H9 (cell line): ENCODE results near the gene EIF3D. TPM values are rescaled to one million over a fixed set of nuclear protein-coding genes. Genes with fewer than 3 reads are reported as not detected.

ENCODE experiments used
- DNase-seq: peaks from one replicate; pipeline ENCODE4 v3.0.0-alpha.2; 2017
- H2AFZ ChIP-seq: one replicate; pipeline ENCODE4 v1.6.1; 2013; ENCODE audit warnings: mild to moderate bottlenecking, low read length, control low read depth, moderate library complexity
- H2AK5ac ChIP-seq: 2 replicates; pipeline ENCODE4 v1.6.1; 2013; ENCODE audit warnings: low read length, control low read depth, mixed read lengths; ENCODE audit not compliant: insufficient read length
- H2BK120ac ChIP-seq: one replicate; pipeline ENCODE4 v1.6.1; 2013; ENCODE audit warnings: low read depth, mild to moderate bottlenecking, low read length, control low read depth, inconsistent platforms; ENCODE audit not compliant: poor library complexity, severe bottlenecking
- H2BK12ac ChIP-seq: 2 replicates; pipeline ENCODE4 v1.6.1; 2013; ENCODE audit warnings: low read length, control low read depth, mixed read lengths, low read depth; ENCODE audit not compliant: insufficient read length
- H2BK15ac ChIP-seq: 2 replicates; pipeline ENCODE4 v1.6.1; 2013; ENCODE audit warnings: low read depth, low read length, control low read depth
- H2BK20ac ChIP-seq: one replicate; pipeline ENCODE4 v1.6.1; 2013; ENCODE audit warnings: low read depth, mild to moderate bottlenecking, low read length, control low read depth, inconsistent platforms; ENCODE audit not compliant: poor library complexity, severe bottlenecking
- H2BK5ac ChIP-seq: 2 replicates; pipeline ENCODE4 v1.6.1; 2013; ENCODE audit warnings: low read length, control low read depth, mixed read lengths; ENCODE audit not compliant: insufficient read length
- H3K14ac ChIP-seq: 2 replicates; pipeline ENCODE4 v1.6.1; 2013; ENCODE audit warnings: low read length, control low read depth; ENCODE audit not compliant: insufficient read depth
- H3K18ac ChIP-seq: 2 replicates; pipeline ENCODE4 v1.6.1; 2013; ENCODE audit warnings: low read depth, mild to moderate bottlenecking, mixed read lengths, low read length, control low read depth; ENCODE audit not compliant: insufficient read length
- H3K23ac ChIP-seq: 2 replicates; pipeline ENCODE4 v1.6.1; 2013; ENCODE audit warnings: low read length, control low read depth, mixed read lengths, low read depth; ENCODE audit not compliant: insufficient read length
- H3K23me2 ChIP-seq: 2 replicates; pipeline ENCODE4 v1.6.1; 2013; ENCODE audit warnings: low read depth, mild to moderate bottlenecking, mixed read lengths, low read length, control low read depth; ENCODE audit not compliant: insufficient read length, poor library complexity, severe bottlenecking
- H3K27ac ChIP-seq: 2 replicates; pipeline ENCODE4 v1.5.1; 2013; ENCODE audit warnings: low read length, control low read depth, mixed read lengths, low read depth; ENCODE audit not compliant: insufficient read length
- H3K27me3 ChIP-seq: 2 replicates; pipeline ENCODE4 v1.6.1; 2013; ENCODE audit warnings: low read length, control low read depth, inconsistent platforms; ENCODE audit not compliant: insufficient read depth
- H3K4ac ChIP-seq: 2 replicates; pipeline ENCODE4 v1.6.1; 2013; ENCODE audit warnings: low read depth, mild to moderate bottlenecking, control low read depth, inconsistent platforms, low read length, moderate library complexity
- H3K4me1 ChIP-seq: 2 replicates; pipeline ENCODE4 v1.6.1; 2013; ENCODE audit warnings: low read length, control low read depth, inconsistent platforms; ENCODE audit not compliant: insufficient read depth
- H3K4me2 ChIP-seq: 2 replicates; pipeline ENCODE4 v1.6.1; 2013; ENCODE audit warnings: low read length, control low read depth, mixed read lengths; ENCODE audit not compliant: insufficient read length, insufficient read depth
- H3K56ac ChIP-seq: 2 replicates; pipeline ENCODE4 v1.6.1; 2013; ENCODE audit warnings: low read depth, mild to moderate bottlenecking, mixed read lengths, low read length, control low read depth; ENCODE audit not compliant: insufficient read length
- H3K79me1 ChIP-seq: 2 replicates; pipeline ENCODE4 v1.6.1; 2013; ENCODE audit warnings: low read depth, mild to moderate bottlenecking, moderate library complexity, low read length, control low read depth, inconsistent platforms; ENCODE audit not compliant: insufficient read depth, poor library complexity, severe bottlenecking
- H3K79me2 ChIP-seq: 2 replicates; pipeline ENCODE4 v1.6.1; 2013; ENCODE audit warnings: low read length, control low read depth, inconsistent platforms; ENCODE audit not compliant: insufficient read depth
- H3K9ac ChIP-seq: 2 replicates; pipeline ENCODE4 v1.6.1; 2013; ENCODE audit warnings: low read length, control low read depth, mixed read lengths; ENCODE audit not compliant: insufficient read length; ENCODE audit errors: extremely low read depth
- H3K9me3 ChIP-seq: one replicate; pipeline ENCODE4 v1.6.1; 2013; ENCODE audit warnings: low read depth, low read length, inconsistent platforms; ENCODE audit not compliant: control insufficient read depth
- H3T11ph ChIP-seq: one replicate; pipeline ENCODE4 v1.6.1; 2013; ENCODE audit warnings: mild to moderate bottlenecking, low read length, control low read depth, inconsistent platforms
- H4K20me1 ChIP-seq: one replicate; pipeline ENCODE4 v1.6.1; 2013; ENCODE audit not compliant: control insufficient read depth, insufficient read length, insufficient read depth
- H4K5ac ChIP-seq: 2 replicates; pipeline ENCODE4 v1.6.1; 2013; ENCODE audit warnings: low read depth, mild to moderate bottlenecking, mixed read lengths, low read length, control low read depth; ENCODE audit not compliant: insufficient read length
- H4K8ac ChIP-seq: replicated peaks from 2 replicates; pipeline ENCODE4 v1.6.1; 2013; ENCODE audit warnings: low read length, control low read depth, mixed read lengths, low read depth; ENCODE audit not compliant: insufficient read length
- H4K91ac ChIP-seq: 2 replicates; pipeline ENCODE4 v1.6.1; 2013; ENCODE audit warnings: low read depth, mild to moderate bottlenecking, moderate library complexity, mixed read lengths, low read length, control low read depth; ENCODE audit not compliant: insufficient read length
- H3K27ac Mint-ChIP-seq, 3 experiments: 2 replicates in 2 of 3; 3 replicates in 1 of 3; pipeline ENCODE4 v1.8.0; 2020 to 2021; ENCODE audit warnings: mixed read lengths in 3 of 3, mild to moderate bottlenecking in 1 of 3, moderate library complexity in 1 of 3
- H3K27me3 Mint-ChIP-seq: 2 replicates; pipeline ENCODE4 v1.8.0; 2021; ENCODE audit warnings: low read depth, mild to moderate bottlenecking, moderate library complexity, mixed read lengths
- H3K36me3 Mint-ChIP-seq, 3 experiments: 2 replicates in 2 of 3; 3 replicates in 1 of 3; pipeline ENCODE4 v1.8.0; 2020 to 2021; ENCODE audit warnings: low read depth in 3 of 3, mixed read lengths in 3 of 3; ENCODE audit not compliant: insufficient read depth in 1 of 3
- H3K4me1 Mint-ChIP-seq, 2 experiments: 2 replicates each; pipeline ENCODE4 v1.8.0; 2020; ENCODE audit warnings: mixed read lengths in 2 of 2
- H3K4me3 Mint-ChIP-seq, 2 experiments: 2 replicates in 1 of 2; 3 replicates in 1 of 2; pipeline ENCODE4 v1.8.0; 2020 to 2021; ENCODE audit warnings: mild to moderate bottlenecking in 2 of 2, mixed read lengths in 2 of 2, moderate library complexity in 1 of 2
- H3K9me3 Mint-ChIP-seq, 2 experiments: 2 replicates in 1 of 2; 3 replicates in 1 of 2; pipeline ENCODE4 v1.8.0; 2020; ENCODE audit warnings: mild to moderate bottlenecking in 2 of 2, mixed read lengths in 2 of 2, moderate library complexity in 1 of 2
- CTCF ChIP-seq: fragments of 200-600 bp; sonication (generic); conservative IDR thresholded peaks from 3 replicates; pipeline ENCODE4 v1.8.0; 2021; ENCODE audit warnings: antibody characterized with exemption, mild to moderate bottlenecking
- WGBS: extraction: QIAGEN DNeasy Blood & Tissue Kit; methylation state at CpG from one replicate; pipeline ENCODE4 v1.1.7; 2013; ENCODE audit warnings: missing lambda C conversion rate, low lambda C conversion rate, mixed read lengths; ENCODE audit not compliant: insufficient read length; ENCODE audit errors: extremely low coverage; 5-methylcytosine and 5-hydroxymethylcytosine counted together
- total RNA-seq: library from RNA; stranded (reverse); gene quantifications from 2 replicates; pipeline ENCODE4 v1.2.1, GENCODE V29; 2021

The EIF3D gene
- total RNA-seq, 1 experiment from 2014 or later, result 198 TPM

GRCh38 chr22:36461665-36462649 lies 67.0 kb downstream of the EIF3D start:
- Histone ChIP-seq H3K56ac (no peak overlapping the region), H3K9ac (no peak overlapping the region), H4K91ac (peak overlapping the region; percentile 2), H3K9me3 (no peaks in the 10 kb centered on the region), H2BK5ac (no peak overlapping the region), H3K18ac (peak overlapping the region; percentile 43), H2AFZ (no peak overlapping the region), H3K4ac (no peak overlapping the region), H3K79me2 (no peaks in the 10 kb centered on the region), H3K27me3 (no peaks in the 10 kb centered on the region), H2BK20ac (no peak overlapping the region), H3K27ac (no peak overlapping the region), H3K4me2 (no peak overlapping the region), H2BK12ac (no peak overlapping the region), H3K79me1 (no peaks in the 10 kb centered on the region), H3T11ph (no peak overlapping the region), H4K20me1 (no peaks in the 10 kb centered on the region), H4K8ac (no peak overlapping the region), H3K4me1 (peaks cover 2% of the 10 kb centered on the region), H3K14ac (peak overlapping the region; percentile 64; the same call in 1 of the 2 replicates), H3K23ac (no peak overlapping the region), H2BK15ac (no peak overlapping the region; the same call in 1 of the 2 replicates), H4K5ac (no peak overlapping the region), H2AK5ac (peak overlapping the region; percentile 4), H2BK120ac (no peak overlapping the region), H3K23me2 (peaks cover 3% of the 10 kb centered on the region)
- H3K4me3 Mint-ChIP-seq, result no peak overlapping the region
- H3K27ac Mint-ChIP-seq, result peak overlapping the region; percentile 63 to 95 (median 77); a peak in 4 of 7 replicates
- TF ChIP-seq CTCF, result no peak
- WGBS, result no CpG with 5 or more reads among the region's 16 CpGs
- H3K27me3 Mint-ChIP-seq, result peaks cover 3% of the 10 kb centered on the region; the same call in 1 of the 2 replicates
- peak; percentile 81 for DNase-seq
- peaks cover 0 to 6% (median 3%) of the 10 kb centered on the region in 3 experiments; a peak in 4 of 7 replicates for H3K36me3 Mint-ChIP-seq
- H3K9me3 Mint-ChIP-seq, result no peaks in the 10 kb centered on the region
- peaks cover 28 to 36% of the 10 kb centered on the region in 2 experiments for H3K4me1 Mint-ChIP-seq

Other genes starting within 250 kb of the EIF3D start
- gene MYH9, start 141.2 kb downstream of the EIF3D start, total RNA-seq, result 243 and 266 TPM in 2 replicates
- gene TXN2, start 47.5 kb downstream of the EIF3D start, total RNA-seq, result 58.6 and 59.2 TPM in 2 replicates
- gene FOXRED2, start 22.1 kb downstream of the EIF3D start, total RNA-seq, result 31.3 and 34.4 TPM in 2 replicates
- gene CACNG2, start 174.6 kb upstream of the EIF3D start, total RNA-seq, result not detected in 2 replicates
- 40.7 and 43.4 TPM in 2 replicates for gene IFT27, start 247.0 kb upstream of the EIF3D start, total RNA-seq